ENCODE measurements around the gene CGB2. TPM values are rescaled to one million over a fixed set of nuclear protein-coding genes. Genes with fewer than 3 reads are reported as not detected.

The CGB2 gene
- total and polyA plus RNA-seq, 2 of the 13 experiments (the other 11 are each of a cell fraction or from before 2014, with no cell fraction given) = not detected

- TF ChIP-seq E2F1 (CRISPR knock-in tag; IDR thresholded peaks at IDR 0.05) = peak; percentile 61; the same call in 1 of the 2 replicates
- TF ChIP-seq ZNF547 (CRISPR knock-in tag; IDR thresholded peaks at IDR 0.05) = peak; percentile 27; the same call in 1 of the 2 replicates
- no peak for TF ChIP-seq ZFP62 (CRISPR knock-in tag; IDR thresholded peaks at IDR 0.05)
- peak; percentile 72; the same call in 1 of the 2 replicates for TF ChIP-seq ERF (CRISPR knock-in tag; IDR thresholded peaks at IDR 0.05)
- no peak for TF ChIP-seq ZNF556 (CRISPR knock-in tag; IDR thresholded peaks at IDR 0.05; ENCODE audit: borderline replicate concordance)
- TF ChIP-seq ZFP41 (CRISPR knock-in tag; IDR thresholded peaks at IDR 0.05; ENCODE audit: borderline replicate concordance) = no peak
- peak; percentile 27 for TF ChIP-seq SRSF1 (optimal IDR thresholded peaks at IDR 0.05; ENCODE audit: low read depth, low read length)
- TF ChIP-seq CBX5 (CRISPR knock-in tag; IDR thresholded peaks at IDR 0.05; ENCODE audit: borderline replicate concordance) = peak; percentile 43; the same call in 1 of the 2 replicates
- 0 out of 2 replicates have a peak, but pooled peaks have one; percentile 13 for TF ChIP-seq ZBTB20 (CRISPR knock-in tag; IDR thresholded peaks at IDR 0.05; ENCODE audit: borderline replicate concordance, low read depth)
- TF ChIP-seq GATAD2A (CRISPR knock-in tag; IDR thresholded peaks at IDR 0.05) = peak; percentile 82
- peak; percentile 70 for TF ChIP-seq TGIF2 (CRISPR knock-in tag; IDR thresholded peaks at IDR 0.05)
- TF ChIP-seq ELF1 (CRISPR knock-in tag; IDR thresholded peaks at IDR 0.05) = peak; percentile 53
- TF ChIP-seq DNMT1 (CRISPR knock-in tag; IDR thresholded peaks at IDR 0.05) = peak; percentile 4; the same call in 1 of the 2 replicates
- TF ChIP-seq HNF4A (CRISPR knock-in tag; IDR thresholded peaks at IDR 0.05) = no peak
- TF ChIP-seq U2AF2 (IDR thresholded peaks at IDR 0.05; ENCODE audit: low read depth, low read length) = no peak
- TF ChIP-seq IKZF1 (IDR thresholded peaks at IDR 0.05) = no peak
- TF ChIP-seq DR1 (CRISPR knock-in tag; IDR thresholded peaks at IDR 0.05) = peak; percentile 56; the same call in 1 of the 2 replicates
- no peak; the same call in 1 of the 2 replicates for TF ChIP-seq HBP1 (CRISPR knock-in tag; IDR thresholded peaks at IDR 0.05; ENCODE audit: low read depth)
- no peak for TF ChIP-seq ZNF160 (CRISPR knock-in tag; IDR thresholded peaks at IDR 0.05)
- no peak for TF ChIP-seq SETDB1 (CRISPR knock-in tag; IDR thresholded peaks at IDR 0.05; ENCODE audit: borderline replicate concordance)
- TF ChIP-seq ZNF264 (CRISPR knock-in tag; IDR thresholded peaks at IDR 0.05) = no peak
- 0 out of 2 replicates have a peak, but pooled peaks have one; percentile 43 for TF ChIP-seq BCL3 (CRISPR knock-in tag; IDR thresholded peaks at IDR 0.05)
- TF ChIP-seq ZNF576 (CRISPR knock-in tag; IDR thresholded peaks at IDR 0.05) = no peak
- TF ChIP-seq ZSCAN12 (CRISPR knock-in tag; IDR thresholded peaks at IDR 0.05) = no peak
- TF ChIP-seq ZBTB34 (CRISPR knock-in tag; IDR thresholded peaks at IDR 0.05) = no peak
- TF ChIP-seq ZNF124 (CRISPR knock-in tag; IDR thresholded peaks at IDR 0.05) = 0 out of 2 replicates have a peak, but pooled peaks have one; percentile 73
These were observed 38.3 kb upstream of the CGB2 start, which contains the start of the genes GYS1 and RUVBL2 (continued) for GRCh38 chr19:48993175-48994034.
